NCI-H187 (cell line): ENCODE data around the gene TMEM176B.
"Not testable (repeated sequence)": the region's sequence is repeated elsewhere in the genome, so short reads cannot be mapped to it uniquely, and the experiment has no call there.

Source experiments
- DNase-seq, 2 experiments: peaks; one replicate each; lab custom pipeline; 2025; lab: John Stamatoyannopoulos, UW

The TMEM176B gene

DNA sequence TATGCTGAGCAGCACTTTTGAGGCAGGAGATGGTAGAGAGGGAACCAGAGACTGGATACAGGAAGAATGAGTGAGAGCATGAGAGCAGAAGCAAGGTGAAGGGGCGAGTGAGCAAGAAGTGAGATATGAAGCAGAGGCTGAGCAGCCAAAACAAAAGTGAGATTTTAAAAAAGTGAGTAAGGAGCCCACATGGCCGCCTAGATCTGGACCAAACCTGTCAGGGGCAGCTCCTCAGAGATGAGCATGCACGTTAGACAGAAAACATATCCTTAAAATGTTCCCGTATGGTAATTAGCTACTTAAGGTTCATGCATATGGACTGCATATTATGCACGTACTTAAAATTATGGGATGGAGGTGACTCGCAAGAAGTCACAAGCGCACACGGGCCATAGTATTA is 22.9 kb upstream of the TMEM176B start:
- DNase-seq = no peak

DNA sequence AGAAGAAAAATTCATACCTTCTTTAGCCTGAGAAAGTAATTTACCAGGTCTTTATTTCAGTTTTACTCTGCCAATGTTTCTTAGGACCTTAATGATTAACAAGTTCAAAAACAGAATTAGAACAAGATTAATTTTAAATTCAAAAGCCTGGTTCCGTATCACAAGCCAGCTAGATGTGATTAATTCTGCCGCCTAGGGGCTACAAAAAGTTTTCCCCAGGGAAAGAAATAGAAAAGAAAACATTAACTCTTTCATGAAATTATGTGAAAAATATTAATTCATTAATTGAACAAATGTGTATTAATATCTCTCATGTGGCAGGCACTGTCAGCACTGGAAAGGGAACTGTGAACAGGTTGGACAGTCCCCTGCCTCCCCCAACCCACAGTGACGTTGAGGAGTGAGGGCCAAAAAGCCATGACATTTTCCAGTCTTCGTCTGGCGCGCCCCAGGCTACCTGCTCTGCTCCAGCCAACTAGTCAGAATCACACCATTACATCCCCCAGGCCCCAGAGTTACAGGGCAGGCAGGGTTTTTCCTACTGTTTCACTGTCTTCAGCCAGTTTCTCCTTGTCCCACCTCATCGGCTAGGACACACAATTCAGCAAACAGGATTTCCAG is 20.5 kb upstream of the TMEM176B start:
- no peak for DNase-seq

DNA sequence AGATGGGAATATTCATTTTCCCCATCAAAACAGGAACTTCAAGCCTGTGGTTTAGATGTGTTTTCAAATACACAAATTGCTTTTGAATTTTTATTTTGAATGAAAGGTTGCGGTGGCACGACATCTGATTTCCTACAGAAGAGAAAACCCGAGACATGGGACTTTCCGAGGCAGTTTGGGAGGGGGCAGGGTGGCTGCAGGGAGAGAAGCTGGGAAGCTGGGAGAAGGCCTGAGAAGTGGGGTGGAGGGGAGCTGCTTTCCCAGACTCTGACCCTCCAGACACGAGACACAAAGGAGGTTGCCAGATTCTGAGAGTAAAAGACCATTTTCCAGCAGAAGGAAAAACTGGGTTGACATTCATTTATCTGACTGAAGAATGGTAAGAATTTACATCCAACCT is 20.0 kb upstream of the TMEM176B start:
- no peak for DNase-seq

DNA sequence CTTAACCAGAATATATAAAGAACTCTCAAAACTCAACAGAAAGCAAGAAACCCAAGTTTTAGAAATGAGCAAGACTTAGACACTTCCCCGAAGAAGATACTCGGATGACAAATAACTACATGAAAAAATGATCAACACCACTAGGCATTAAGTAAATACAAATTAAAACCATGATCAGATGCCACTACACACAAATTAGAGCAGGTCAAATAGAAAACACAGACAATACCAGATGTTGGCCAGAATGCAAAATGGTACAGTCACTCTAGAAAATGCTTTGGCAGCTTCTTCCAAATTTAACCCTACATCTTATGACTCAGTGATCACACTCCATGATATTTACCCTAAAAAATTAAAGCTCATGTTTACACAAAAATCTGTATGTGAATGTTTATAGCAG is 18.8 kb upstream of the TMEM176B start:
- no peak for DNase-seq

DNA sequence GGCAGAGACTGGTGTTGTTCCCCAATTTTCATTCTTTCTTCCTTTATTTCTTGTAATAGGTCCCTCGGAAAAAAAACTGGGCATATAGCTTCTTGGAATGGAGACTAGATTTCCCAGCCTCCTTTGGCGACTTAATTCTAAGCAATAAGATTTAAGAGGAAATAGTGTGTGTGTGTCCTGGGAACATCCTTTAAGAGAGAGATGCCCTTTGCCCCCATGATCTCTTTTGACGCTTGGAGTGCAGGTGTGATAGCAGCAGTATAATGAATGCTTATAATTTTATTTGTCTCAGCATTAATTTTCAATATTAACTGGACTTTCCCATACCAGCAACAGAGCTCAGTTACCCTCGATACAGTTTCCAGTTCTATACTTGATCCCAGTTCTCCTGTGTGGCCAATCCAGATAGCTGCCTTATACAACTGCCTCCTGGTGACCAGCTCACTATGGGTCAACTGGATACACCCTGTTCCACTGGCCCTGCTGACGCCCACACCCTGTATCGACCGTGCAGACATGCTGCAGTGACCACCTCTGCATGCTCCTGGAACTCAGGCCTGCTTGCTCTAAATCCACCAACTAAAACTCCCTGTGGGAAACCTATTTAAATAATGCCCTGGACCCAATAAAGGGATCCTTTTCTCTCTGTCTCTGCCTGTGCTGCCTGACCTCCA is 14.3 kb upstream of the TMEM176B start:
- no peak for DNase-seq

DNA sequence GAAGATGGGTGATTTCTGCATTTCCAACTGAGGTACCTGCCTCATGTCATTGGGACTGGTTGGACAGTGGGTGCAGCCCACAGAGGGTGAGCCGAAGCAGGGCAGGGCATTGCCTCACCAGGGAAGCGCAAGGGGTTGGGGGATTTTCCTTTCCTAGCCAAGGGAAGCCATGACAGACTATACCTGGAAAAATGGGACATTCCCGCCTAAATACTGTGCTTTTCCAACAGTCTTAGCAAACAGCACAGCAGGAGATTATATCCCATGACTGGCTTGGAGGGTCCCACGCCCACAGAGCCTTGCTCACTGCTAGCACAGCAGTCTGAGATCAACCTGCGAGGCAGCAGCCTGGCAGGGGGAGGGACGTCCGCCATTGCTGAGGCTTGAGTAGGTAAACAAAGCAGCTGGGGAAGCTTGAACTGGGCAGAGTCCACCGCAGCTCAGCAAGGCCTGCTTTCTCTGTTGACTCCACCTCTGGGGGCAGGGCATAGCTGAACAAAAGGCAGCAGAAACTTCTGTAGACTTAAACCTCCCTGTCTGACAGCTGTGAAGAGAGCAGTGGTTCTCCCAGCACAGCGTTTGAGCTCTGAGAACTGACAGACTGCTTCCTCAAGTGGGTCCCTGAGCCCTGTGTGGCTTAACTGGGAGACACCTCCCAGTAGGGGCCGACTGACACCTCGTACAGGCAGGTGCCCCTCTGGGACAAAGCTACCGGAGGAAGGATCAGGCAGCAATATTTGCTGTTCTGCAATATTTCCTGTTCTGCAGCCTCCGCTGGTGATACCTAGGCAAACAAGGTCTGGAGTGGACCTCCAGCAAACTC is 7.7 kb upstream of the TMEM176B start:
- not testable (repeated sequence) for DNase-seq

DNA sequence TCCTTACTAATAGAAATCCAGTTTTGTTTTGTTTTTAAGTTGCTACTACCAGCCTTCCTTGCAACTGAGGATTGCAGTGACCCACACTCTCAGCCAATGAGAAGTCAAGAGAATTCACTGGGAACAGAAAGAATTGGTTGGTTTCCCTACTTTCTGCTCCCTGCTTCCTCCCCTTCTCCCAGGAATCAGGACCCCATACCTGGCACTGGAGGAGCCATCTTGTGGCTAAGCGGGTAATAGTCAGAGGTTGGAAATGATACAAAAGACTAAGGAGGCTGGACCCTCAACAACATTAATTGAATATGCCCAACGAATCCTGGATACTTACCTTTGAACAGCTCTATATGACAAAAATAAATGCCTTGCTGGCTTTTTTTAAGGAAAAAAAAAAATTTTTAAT is 6.7 kb upstream of the TMEM176B start:
- DNase-seq = no peak

DNA sequence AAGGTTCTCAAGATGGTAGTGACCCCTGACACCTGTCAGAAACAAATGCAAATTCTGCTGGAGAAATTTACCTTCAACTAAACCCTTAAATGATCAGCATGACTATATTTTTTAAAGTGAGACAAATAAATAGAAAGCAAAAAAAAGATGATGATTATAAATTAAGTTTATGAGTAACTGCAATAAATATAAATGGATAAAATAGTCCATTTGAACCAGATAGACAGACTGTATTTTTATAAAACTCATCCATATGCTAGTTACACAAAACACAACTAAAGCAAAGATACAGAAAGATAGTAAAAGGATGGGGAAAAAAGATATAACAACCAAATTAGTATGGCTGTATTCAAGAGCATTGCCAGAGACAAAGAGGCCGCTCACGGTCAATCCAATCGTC is 6.3 kb upstream of the TMEM176B start:
- DNase-seq = no peak

DNA sequence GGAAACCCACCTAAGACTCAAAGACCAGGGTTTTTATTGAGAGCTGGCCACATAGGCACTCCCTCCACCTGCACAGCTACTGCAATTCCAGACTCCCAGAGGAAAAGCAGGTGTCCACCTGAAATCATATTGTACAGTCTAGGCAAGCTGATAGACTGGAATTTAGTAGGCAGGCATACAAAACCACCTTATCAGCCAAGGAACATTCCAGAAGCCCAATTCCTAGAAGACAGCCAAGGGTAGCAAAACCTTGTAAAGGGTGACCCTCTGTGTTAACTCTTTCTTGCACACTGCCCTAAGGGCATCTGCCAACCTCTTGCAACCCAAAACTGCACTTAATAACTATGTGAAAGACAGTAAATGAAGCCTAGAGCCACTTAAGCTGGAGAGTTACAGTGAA is 5.7 kb upstream of the TMEM176B start:
- no peak for DNase-seq

DNA sequence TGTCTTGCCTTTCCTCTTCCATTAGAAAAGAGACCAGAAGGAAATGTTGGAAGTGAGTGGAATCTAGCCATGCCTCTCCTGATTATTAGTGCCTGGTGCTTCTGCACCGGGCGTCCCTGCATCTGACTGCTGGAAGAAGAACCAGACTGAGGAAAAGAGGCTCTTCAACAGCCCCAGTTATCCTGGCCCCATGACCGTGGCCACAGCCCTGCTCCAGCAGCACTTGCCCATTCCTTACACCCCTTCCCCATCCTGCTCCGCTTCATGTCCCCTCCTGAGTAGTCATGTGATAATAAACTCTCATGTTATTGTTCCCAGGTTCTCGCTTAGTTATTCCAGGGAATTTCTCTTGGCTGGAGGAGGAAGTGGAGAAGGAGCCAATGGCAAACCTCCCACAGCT is 4.6 kb upstream of the TMEM176B start:
- DNase-seq = no peak

DNA sequence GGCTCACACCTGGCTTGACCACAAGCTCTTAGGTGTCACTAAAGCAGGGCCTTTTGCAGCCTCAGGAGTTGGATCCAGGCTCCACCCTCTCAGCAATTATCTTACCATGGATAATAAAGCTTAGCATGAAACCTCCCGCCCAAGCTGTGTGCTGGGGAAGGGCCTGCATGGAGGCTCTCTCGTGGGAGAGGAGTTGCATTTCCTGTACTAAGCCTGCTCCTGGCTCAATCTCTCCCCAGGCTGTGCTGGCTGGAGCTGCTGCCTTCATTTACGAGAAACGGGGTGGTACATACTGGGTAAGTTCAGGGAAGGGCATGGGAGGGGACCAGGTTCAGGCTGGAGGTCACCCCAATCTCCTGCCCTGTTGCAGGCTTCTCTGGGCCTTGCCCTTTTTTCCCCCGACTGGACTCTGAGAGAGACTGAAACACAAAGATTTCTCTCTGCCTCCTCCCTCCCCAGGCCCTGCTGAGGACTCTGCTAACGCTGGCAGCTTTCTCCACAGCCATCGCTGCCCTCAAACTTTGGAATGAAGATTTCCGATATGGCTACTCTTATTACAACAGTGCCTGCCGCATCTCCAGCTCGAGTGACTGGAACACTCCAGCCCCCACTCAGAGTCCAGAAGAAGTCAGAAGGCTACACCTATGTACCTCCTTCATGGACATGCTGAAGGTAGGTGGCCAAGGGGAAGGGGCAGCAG is 3.1 kb upstream of the TMEM176B start:
- no peak for DNase-seq

DNA sequence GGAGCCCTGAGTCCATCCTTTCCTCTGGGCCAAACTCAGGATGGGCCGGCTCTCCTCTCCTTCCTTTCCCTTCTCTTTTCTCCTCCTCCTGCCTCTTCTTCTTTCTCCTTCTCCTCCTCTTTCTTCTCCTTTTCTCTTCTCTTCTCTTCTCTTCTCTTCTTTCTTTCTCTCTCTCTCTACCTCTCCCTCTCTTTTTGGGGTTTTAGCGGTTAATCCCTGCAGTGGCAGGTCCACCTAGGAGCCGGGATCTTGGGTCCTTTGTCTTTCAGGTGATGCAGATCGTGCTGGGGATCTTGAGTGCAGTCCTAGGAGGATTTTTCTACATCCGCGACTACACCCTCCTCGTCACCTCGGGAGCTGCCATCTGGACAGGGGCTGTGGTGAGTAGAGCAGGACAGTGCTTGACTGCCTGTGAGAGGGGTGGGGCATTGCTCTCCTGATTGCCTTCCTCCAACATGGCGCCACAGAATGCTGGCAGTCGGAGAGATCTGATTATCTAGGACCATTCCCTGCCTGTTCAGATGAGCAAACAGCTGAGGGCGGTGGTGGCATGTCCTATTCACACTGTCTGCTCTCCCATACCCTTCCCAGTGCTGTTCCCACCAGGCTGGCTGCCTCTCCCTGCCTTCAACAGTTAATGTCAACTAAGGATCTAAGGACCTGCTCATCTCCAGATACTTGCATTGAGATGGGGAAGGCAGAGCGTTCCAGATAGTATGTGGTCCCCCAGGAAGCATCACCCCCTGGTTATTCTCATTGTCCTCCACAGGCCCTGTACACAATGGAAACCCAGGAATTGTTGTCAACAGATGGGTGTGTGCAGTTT is 2.0 kb upstream of the TMEM176B start:
- no peak for DNase-seq

DNA sequence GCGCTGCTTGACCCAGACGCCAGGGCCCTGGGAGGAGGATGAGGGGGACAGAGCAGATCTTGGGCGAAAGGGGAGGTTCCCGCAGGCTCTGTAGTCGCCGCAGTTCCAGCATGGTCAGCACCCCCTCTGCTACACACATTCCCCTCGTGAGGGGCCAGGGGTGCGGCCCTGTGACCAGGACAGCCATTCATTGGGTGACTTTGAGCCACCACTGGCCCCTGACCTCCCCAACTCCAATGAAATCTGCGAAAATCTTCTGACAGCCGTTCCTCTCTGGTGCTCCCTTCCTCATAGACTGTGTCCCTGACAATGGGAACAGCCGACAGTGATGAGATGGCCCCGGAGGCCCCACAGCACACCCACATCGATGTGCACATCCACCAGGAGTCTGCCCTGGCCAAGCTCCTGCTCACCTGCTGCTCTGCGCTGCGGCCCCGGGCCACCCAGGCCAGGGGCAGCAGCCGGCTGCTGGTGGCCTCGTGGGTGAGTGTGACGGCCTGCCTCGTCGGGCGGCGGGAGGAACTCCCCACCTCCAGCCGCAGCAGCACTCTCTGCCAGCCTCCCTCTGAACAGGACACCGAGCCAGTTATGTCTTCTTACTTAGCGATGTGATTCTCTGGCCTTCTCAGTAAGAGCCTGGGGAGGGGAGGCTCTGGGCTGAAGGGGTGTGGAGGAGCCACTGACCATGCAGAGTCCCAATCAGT is 1.2 kb upstream of the TMEM176B start:
- DNase-seq = no peak

DNA sequence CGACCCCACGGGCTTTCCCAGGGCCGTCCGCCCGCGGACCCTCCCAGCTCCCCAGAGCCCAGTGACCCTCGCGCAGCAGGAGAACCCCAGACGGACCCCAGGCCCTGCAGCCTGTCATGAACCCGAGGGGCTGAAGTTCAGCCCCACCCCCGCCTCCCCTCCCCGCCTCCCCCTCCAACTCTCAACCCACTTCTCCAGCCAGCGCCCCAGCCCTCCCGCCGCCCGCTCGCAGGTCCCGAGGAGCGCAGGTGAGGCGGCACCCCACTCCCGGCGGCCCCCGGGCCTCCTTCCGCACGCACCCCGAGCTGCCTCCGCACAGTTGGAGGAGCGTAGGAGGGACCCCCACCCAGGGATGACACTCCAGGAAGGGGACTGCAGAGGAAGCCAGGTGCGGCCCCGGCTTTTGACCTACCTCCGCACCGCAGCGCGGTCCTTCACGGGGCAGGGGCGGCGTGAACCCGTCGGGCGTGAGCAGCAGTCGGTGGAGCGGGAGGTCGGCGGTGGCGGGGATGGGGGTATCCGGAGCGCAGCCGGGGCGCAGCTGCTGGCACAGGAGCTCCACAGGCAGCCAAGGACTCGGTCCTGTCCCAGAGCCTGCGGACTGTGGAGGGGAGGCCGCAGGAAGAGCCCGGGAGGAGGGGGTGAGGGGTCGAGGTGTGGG is 547 bp upstream of the TMEM176B start, which contains the start of gene TMEM176A:
Gene TMEM176A (plus strand): TSS at position 189 of the 661 bp plus-strand sequence. CDS start 782 bp downstream, outside the sequence.
- DNase-seq = no peak

DNA sequence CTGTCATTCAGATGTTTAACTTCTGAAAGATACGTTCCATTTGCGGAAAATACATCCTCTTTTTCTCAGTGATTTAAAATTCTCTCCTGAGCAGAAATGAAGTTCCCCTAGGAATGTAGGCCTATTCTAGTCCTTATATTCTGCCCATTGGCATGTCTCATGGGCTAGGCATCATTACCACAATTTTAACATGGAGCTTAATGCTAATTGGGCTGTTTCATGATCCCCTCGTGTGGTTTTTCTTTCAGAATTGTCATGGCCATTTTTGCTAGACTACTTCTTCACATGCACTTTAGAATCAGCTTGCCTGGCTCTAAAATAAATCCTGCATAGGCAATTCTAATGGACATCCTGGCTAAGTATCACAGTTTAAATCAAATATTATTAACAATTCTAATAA is 1.0 kb downstream of the TMEM176B start:
- no peak for DNase-seq

DNA sequence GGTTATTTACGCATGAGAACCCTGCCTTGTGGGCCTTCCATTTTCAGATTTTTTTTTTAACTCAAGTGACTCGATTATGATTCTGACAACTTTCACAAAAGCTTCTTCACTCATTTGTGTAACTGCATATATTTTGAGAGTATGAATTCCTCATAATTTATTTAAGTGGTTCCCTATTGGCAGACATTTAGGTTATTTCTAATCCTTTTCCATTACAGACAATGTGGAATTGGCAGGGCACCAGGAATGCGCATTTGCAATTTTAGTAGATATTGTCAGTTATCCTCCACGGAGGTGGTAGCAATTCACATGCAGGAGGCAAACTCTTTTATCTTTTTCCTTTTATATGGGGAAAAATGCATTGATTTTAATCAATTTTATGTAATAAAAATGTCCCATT is 2.5 kb downstream of the TMEM176B start:
- no peak for DNase-seq

DNA sequence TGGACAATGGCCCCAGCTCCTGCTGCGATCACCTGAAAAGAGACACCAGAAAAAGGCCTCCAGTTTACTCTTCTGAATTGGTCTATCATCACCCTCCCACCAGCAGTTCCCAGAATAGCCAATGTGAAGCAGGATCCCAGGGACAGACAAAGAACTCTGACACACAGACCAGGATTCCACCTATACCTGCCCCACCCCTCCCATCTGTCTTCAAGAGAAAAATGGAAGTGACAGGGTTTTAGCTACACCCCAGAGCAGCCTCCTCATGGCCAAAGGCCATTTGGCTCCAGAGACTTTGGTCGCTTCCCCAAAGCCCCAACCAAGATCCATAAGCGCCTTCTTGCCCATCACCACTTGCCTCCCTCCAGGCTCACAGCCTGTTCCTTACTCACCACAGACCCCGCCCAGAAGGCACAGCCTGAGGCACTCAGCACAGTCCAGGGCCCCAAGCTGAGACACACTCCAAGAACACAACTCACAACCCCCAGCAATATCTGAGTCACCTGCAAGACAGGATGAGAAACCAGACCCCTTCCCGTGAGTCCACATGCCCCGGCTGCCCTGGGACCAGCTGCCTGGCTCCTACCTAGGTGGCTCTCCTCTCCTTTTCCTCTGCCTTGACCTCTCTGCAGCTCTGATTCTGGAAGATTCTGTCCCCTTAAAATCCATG is 6.5 kb downstream of the TMEM176B start:
- DNase-seq = no peak

DNA sequence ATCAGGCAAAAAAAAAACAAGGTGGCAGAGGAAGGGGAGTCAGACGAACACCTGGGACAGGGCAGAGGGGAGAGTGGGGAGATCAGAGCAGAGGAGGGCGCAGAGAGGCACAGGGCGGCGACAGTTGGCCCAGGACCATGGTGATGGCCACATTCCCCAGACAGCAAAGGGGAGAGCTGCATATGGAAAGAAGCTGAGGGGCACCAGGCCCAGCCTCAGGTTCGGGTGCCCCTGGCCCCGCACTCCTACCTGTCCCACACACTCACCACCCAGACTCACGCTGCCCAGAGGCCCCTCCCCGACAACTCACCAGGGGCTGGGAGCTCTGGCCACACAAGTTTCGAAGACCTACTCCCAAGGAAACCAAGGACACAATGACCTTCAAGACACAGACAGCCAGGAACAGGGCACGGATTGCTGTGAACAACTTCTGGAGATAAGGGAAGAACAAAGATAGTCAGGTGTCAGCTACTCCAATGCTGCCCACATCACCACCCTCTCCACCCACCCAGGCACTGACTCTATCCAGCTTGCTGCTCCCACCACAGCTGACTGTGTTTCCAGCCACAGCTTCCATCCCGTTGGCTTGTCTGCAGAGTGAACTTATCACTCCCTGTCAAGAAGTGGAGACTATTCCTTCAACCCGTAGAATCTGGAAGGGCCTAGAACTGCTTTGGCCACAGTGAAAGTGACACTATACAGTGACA is 8.3 kb downstream of the TMEM176B start:
- DNase-seq = no peak

DNA sequence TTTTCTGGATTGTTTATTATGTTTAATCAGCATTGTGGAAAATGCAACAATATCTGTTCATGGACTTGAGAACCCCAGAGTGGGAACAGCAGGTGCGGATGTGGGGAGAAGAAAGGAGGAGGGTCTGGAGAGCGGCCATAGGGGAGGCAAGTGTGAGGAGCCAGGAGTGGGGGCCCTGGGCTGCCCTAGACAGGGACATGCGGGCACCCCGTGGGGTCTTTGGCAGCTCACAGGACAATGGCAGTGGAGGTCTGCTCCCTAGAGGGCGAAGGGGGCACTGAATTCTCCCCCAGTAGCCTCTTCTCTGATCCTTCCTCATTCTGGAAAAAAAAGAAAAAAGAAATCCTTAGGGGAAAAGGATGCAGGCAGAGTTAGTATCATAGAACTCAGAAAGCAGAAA is 8.9 kb downstream of the TMEM176B start:
- no peak for DNase-seq
